Measurements from ENCODE around the gene RDH8.

Gene RDH8, protein sequence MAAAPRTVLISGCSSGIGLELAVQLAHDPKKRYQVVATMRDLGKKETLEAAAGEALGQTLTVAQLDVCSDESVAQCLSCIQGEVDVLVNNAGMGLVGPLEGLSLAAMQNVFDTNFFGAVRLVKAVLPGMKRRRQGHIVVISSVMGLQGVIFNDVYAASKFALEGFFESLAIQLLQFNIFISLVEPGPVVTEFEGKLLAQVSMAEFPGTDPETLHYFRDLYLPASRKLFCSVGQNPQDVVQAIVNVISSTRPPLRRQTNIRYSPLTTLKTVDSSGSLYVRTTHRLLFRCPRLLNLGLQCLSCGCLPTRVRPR
- total RNA-seq: 0 reads per million in 3 experiments

- no peak for DNase-seq
Measured at GRCh38 chr19:10013316-10013715, at the start of gene RDH8. Gene RDH8 (plus strand): TSS chr19:10013483. CDS start chr19:10013498, 15 bp downstream.

- DNase-seq: no peak
Measured at GRCh38 chr19:9966024-9966423, 47.3 kb upstream of the RDH8 start.

DNA sequence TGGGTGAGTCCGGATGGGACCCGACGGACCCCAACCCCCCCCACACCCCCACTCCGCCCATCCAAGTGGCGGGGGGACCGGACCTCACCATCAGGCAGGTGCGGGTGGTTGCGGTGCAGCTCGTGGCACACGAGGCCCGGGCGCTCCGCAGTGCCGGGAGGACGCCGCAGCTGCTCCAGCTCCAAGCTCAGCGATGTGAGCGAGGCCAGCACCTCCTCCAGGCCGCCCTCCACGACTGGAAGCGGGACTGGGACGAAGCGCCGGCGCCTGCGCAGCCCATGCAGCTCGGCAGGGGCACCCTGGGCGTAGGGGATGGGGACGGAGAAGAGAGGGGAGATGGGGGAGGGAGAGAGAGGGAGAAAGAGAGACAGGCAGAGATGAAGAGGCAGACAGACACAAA, 46.8 kb upstream of the RDH8 start:
- DNase-seq: no peak

- DNase-seq: no peak
Measured at GRCh38 chr19:9967326-9967725, 46.0 kb upstream of the RDH8 start.

DNA sequence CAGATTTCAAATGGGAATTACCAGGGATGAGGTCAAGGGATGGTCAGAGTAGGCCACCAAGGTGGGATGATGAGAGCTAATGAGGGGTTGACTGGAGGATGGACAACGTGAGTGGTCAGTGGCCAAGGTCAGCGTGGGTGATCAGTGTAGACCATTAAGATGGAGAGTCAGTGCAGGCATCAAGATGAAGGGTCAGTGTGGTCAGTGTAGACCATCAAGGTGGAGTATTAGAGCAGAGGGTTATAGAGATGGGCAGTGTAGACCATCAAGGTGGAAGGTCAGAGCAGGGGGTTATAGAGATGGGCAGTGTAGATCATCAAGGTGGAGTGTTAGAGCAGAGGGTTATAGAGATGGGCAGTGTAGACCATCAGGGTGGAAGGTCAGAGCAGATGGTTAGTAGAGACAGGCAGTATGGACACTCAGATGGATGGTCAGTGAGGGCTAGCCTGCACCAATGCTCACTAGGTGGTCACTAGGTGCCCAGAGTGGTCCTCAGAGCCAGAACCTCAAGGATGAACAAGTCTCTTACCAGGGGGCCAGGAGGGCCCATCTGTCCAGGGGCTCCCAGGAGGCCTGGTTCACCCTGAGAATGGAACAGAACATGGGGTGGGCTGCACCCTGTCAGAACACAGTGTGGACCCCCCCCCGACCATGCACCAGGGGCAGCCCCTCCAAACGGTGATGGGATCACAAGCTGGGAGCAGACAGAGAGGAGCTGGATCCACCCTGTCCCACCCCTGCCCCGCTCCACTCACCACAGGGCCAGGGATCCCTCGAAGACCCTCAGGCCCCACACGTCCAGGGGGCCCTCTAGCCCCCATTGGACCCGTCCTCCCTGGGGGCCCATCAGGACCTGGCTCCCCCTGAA, 44.2 kb upstream of the RDH8 start:
- DNase-seq: no peak

DNA sequence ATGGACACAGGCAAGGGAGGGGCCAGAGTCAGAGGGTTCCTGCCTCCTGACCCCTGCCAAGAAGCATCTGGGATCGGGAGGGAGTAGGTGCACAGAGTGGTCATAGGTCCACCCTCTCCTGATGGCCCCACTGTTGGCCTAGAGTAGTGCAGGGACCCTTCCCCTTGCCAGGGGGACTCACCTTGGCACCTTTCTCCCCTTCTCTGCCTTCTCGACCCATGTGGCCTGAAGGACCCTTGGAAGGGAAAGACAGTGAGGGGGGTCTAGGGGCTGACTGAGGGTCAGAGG, 43.7 kb upstream of the RDH8 start:
- no peak for DNase-seq

- no peak for DNase-seq
Measured at GRCh38 chr19:9970481-9970880, 42.8 kb upstream of the RDH8 start.

DNA sequence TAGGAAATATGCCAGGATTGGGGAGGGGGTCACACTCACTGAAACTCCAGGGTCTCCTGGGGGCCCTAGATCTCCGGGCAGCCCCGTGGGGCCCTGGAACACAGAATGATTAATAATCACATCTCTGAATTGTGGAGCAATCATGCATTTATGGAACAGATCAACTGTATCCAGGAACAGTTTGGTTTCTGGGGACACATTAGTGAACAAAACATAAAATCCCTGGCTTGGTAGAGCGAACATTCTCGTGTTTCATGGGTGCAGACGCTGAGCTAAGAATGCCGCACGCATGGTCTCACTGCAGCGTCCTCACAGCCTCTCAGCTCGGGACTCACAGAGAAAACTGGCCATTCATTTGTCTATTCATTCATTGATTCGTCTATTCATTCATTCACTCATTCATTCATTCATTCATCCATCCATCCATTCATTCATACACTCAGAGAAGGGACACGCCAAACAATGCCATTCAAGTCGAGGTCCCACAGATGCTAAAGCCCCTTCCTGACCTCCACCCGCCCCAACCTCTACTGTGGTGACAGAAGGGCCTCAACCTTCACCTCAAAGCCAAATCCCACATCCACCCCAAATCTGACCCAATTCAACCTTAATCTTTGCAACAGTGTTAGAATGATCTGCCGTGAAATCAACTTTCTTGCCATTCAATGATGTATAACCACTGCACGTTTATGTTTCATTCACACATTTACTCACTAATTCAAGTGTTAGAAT, 42.0 kb upstream of the RDH8 start:
- no peak for DNase-seq

DNA sequence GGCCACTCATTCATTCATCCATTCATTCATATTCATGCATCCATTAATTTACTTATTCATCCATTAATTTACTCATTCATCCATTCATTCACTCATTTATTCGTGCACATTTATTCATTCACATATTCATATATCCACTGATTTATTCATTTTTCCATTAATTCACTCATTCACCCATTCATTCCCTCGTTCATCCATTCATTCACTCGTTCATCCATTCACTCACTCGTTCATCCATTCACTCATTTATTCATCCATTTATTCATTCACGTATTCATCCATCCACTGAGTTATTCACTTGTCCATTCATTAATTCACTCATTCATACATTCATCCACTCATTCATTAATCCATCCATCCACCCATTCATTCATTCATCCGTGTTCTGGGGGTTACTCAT, 41.2 kb upstream of the RDH8 start:
- no peak for DNase-seq

DNA sequence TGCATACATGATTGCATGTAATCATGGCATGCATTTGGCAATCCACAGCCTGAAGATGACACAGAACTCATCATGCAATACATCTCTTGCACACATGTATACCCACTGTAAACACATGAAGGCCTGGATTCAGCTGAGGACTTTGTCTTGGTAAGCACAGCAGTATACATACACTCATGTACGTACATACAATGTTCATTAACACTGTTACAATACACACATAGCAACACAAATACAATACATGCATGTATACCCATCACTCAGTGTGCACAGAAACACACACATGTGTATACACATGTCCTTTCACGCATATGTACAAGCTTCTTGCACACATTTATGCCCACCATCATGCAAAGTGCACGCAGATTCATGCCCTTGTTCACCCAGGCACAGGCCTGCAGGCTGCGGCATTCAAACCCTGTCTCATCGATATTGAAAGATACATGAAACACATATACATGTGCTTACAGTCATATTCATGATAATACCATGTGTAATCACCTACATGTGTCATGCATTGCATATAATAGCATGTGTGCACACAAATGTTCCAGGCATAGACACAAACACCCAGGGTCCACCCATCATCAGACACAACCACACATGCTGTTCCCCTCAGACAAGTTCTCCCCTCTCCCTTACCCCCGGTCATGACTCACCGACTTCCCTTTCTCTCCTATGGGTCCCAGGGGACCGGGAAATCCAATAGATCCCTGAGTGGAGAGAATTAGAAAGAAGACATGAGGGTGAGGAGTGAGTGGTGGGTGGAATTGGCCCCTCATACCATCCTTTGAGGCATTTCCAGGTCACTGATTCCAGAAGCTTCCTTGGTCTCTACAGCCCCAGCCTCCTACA, 31.6 kb upstream of the RDH8 start:
- DNase-seq: no peak

- DNase-seq: no peak
Measured at GRCh38 chr19:9986787-9987281, 26.4 kb upstream of the RDH8 start.

GRCh38 chr19:9989504-9989903, 23.8 kb upstream of the RDH8 start:
- DNase-seq: no peak

- no peak for DNase-seq
Measured at GRCh38 chr19:9991425-9992191, 21.7 kb upstream of the RDH8 start.

- no peak for DNase-seq
Measured at GRCh38 chr19:9995084-9995483, 18.2 kb upstream of the RDH8 start.

GRCh38 chr19:9995999-9996398, 17.3 kb upstream of the RDH8 start:
- DNase-seq: no peak

DNA sequence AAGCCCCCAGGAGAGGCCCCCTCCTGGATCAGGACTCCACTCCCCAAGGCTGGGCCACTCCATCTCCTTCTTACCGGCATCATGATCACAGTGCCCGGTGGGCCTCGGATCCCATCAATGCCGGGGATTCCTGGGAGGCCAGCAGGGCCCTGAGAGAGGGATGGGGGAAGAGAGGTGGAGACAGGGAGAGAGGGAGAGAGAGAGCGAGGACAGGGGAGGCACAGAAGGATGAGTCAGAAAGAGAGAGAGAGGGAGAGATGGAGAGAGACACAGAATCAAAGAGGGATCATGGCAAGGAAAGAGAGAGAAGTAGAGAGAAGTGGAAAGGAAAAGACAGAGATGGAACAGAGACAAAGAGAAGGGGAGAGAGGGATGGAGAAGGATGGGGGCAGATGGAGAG, 16.7 kb upstream of the RDH8 start:
- no peak for DNase-seq

DNA sequence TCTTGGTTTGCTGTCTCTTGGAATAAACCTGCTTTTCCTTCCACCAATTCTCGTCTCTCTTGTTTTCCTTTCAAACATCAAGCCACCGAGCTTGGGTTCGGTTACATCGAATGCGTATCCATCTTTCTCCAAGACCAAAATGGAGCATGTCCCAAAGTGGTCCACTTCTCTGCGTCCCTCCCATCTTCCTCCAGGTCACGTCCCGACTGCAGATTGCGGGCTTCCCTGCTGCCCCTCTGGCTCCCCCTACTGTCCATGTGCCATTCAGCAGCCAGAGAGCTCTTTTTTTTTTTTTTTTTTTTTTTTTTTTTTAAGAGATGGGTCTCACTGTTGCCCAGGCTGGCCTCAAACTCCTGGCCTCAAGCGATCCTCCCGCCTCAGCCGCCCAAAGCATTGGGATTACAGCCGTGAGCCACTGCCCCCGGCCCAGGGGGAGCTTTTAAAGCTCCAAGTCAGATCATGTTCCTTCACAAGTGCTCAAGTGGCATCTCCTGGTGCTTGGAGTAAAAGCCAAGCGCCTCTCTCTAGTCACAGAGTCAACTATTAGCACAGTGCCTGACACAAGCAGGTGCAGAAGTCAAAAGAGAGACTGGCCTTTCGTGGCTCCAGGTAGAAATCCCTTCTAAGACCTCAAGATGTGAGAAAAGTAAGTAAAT, 13.0 kb upstream of the RDH8 start:
- peak; percentile 48 for DNase-seq

DNA sequence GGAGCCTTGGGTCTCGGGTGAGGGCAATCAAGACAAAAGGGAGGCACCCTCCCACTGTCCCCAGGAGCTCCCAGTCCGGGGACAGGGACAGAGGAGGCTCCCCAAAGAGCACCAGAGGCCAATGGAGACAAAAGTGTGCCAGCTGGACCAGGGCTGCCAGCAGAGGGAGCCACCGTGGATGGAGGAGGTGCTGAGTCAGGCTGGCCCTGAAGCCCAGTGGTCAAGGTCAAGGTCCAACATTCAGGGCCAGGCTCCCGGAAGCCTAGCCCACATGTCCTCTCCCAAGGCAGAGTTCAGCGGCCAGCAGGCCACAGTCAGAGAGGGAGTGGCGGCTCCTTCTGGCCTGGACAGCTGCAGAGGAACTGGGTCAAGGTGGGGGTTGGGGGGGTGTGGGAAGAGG, 11.4 kb upstream of the RDH8 start:
- no peak for DNase-seq

GRCh38 chr19:10003271-10003670, 10.0 kb upstream of the RDH8 start:
- no peak for DNase-seq

DNA sequence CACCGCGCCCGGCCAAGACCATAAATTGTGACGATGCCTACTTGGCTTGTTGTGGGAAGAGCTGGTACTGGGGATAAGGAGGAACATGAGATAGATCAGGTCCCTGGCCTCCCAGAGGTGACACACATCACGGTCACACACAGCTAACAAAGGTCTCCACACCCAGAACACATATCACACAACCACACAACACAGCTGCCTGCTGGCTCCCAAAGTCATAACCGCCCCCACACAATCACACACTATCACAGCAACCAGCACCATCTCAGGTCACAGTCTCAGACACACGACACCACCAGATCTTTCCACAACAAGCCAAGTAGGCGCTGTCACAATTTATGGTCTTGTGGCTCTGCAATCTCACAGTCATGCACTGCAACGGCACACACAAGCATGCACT, 8.7 kb upstream of the RDH8 start:
- no peak for DNase-seq

DNA sequence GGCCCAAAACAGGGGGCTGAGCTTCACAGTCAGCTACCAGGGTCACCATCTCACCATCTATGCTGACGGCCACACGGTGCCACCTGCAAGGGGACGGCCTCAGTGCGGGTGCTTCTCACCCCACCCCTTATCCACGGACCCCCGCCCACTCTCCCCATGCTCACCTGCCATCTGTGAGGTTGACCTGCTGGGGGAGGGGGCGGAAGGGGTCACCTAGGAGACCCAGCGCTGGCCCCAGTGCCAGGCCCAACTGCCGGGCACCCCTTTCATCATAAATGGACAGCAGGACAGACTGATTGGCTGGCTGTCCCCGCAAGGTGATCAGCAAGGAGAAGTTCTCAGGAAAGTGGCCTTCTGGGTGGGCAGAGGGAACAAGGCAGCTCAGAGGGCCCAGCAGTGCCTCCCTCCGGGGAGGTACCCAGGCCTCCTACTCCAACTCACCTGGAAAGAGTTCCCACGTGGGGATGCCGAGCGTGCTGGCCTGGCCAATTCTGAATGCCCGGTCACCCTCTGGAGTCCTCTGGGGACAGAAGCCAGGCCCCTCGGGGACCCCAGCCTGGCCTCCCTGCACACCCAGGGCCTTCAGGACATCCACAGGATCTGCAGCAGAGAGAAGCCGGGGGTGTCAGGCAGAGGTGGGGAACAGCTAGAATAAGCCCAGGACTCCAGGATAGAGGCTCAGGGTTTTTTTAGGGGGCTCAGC, 7.5 kb upstream of the RDH8 start:
- DNase-seq: no peak

Measured in central memory CD4-positive, alpha-beta T cell (primary cell).